Measurements from ENCODE around the gene CAMK1D.
"Not testable (repeated sequence)": the region's sequence is repeated elsewhere in the genome, so short reads cannot be mapped to it uniquely, and the experiment has no call there.

The CAMK1D gene

GRCh38 chr10:12742771-12743170, 393.4 kb downstream of the CAMK1D start:
- Mint-ChIP-seq H3K9me3 (no peaks in the 10 kb centered on the region), H3K36me3 (ENCODE audit: low read depth) (peaks cover 2% of the 10 kb centered on the region), H3K4me3 (no peak overlapping the region), H3K27me3 (no peaks in the 10 kb centered on the region), H3K4me1 (peaks cover 9% of the 10 kb centered on the region), H3K27ac (no peak overlapping the region)
- no peak for ATAC-seq
- DNase-seq: no peak

GRCh38 chr10:12743466-12743865, 394.1 kb downstream of the CAMK1D start:
- H3K4me3 Mint-ChIP-seq; DNase-seq; H3K4me1 Mint-ChIP-seq; H3K9me3 Mint-ChIP-seq; H3K27me3 Mint-ChIP-seq; H3K36me3 Mint-ChIP-seq (ENCODE audit: low read depth); ATAC-seq; H3K27ac Mint-ChIP-seq: not testable (repeated sequence)

GRCh38 chr10:12743941-12744340, 394.6 kb downstream of the CAMK1D start:
- ATAC-seq (no peak), DNase-seq (no peak)
- Mint-ChIP-seq H3K9me3 (no peaks in the 10 kb centered on the region), H3K36me3 (ENCODE audit: low read depth) (peaks cover 2% of the 10 kb centered on the region), H3K27ac (no peak overlapping the region), H3K27me3 (no peaks in the 10 kb centered on the region), H3K4me1 (peaks cover 9% of the 10 kb centered on the region), H3K4me3 (no peak overlapping the region)

GRCh38 chr10:12748186-12748585, 398.8 kb downstream of the CAMK1D start:
- H3K4me1 Mint-ChIP-seq: no peaks in the 10 kb centered on the region
- ATAC-seq: no peak

GRCh38 chr10:12749760-12750478, 400.6 kb downstream of the CAMK1D start:
- Mint-ChIP-seq H3K9me3 (no peaks in the 10 kb centered on the region), H3K27ac (no peak overlapping the region), H3K36me3 (ENCODE audit: low read depth) (peaks cover 3% of the 10 kb centered on the region), H3K27me3 (no peaks in the 10 kb centered on the region), H3K4me1 (no peaks in the 10 kb centered on the region), H3K4me3 (no peak overlapping the region)
- DNase-seq (no peak), ATAC-seq (no peak)

More at GRCh38 chr10:12748186-12748585, 398.8 kb downstream of the CAMK1D start:
- DNase-seq: no peak
- no peak overlapping the region for H3K27ac Mint-ChIP-seq
- no peaks in the 10 kb centered on the region for H3K27me3 Mint-ChIP-seq
- H3K9me3 Mint-ChIP-seq: no peaks in the 10 kb centered on the region
- H3K36me3 Mint-ChIP-seq (ENCODE audit: low read depth): peaks cover 3% of the 10 kb centered on the region
- no peak overlapping the region for H3K4me3 Mint-ChIP-seq

GRCh38 chr10:12750526-12751201, 401.3 kb downstream of the CAMK1D start:
- peaks cover 3% of the 10 kb centered on the region for H3K36me3 Mint-ChIP-seq (ENCODE audit: low read depth)
- no peaks in the 10 kb centered on the region for H3K4me1 Mint-ChIP-seq
- no peaks in the 10 kb centered on the region for H3K9me3 Mint-ChIP-seq
- H3K27me3 Mint-ChIP-seq: no peaks in the 10 kb centered on the region
- H3K27ac Mint-ChIP-seq: no peak overlapping the region
- ATAC-seq (no peak), DNase-seq (no peak)
- H3K4me3 Mint-ChIP-seq: no peak overlapping the region

GRCh38 chr10:12755075-12755474, 405.7 kb downstream of the CAMK1D start:
- Mint-ChIP-seq H3K4me3 (no peak overlapping the region), H3K4me1 (no peaks in the 10 kb centered on the region), H3K36me3 (ENCODE audit: low read depth) (peaks cover 3% of the 10 kb centered on the region), H3K27ac (no peak overlapping the region), H3K9me3 (no peaks in the 10 kb centered on the region), H3K27me3 (no peaks in the 10 kb centered on the region)
- DNase-seq (no peak), ATAC-seq (no peak)

GRCh38 chr10:12757351-12757750, 408.0 kb downstream of the CAMK1D start:
- Mint-ChIP-seq H3K27me3 (no peaks in the 10 kb centered on the region), H3K9me3 (no peaks in the 10 kb centered on the region), H3K27ac (no peak overlapping the region), H3K4me3 (no peak overlapping the region), H3K36me3 (ENCODE audit: low read depth) (peaks cover 6% of the 10 kb centered on the region), H3K4me1 (no peaks in the 10 kb centered on the region)
- ATAC-seq (no peak), DNase-seq (no peak)

GRCh38 chr10:12758271-12758670, 408.9 kb downstream of the CAMK1D start:
- Mint-ChIP-seq H3K27me3 (no peaks in the 10 kb centered on the region), H3K36me3 (ENCODE audit: low read depth) (peaks cover 7% of the 10 kb centered on the region), H3K4me1 (no peaks in the 10 kb centered on the region), H3K4me3 (no peak overlapping the region), H3K27ac (no peak overlapping the region), H3K9me3 (no peaks in the 10 kb centered on the region)
- no peak for ATAC-seq
- no peak for DNase-seq

- Mint-ChIP-seq H3K27me3 (no peaks in the 10 kb centered on the region), H3K9me3 (no peaks in the 10 kb centered on the region), H3K27ac (no peak overlapping the region), H3K4me3 (no peak overlapping the region), H3K4me1 (no peaks in the 10 kb centered on the region), H3K36me3 (ENCODE audit: low read depth) (peaks cover 20% of the 10 kb centered on the region)
- no peak for DNase-seq
- no peak for ATAC-seq
Measured at GRCh38 chr10:12766223-12766622, 416.9 kb downstream of the CAMK1D start.

- H3K36me3 Mint-ChIP-seq (ENCODE audit: low read depth): peaks cover 16% of the 10 kb centered on the region
- DNase-seq: no peak
- no peaks in the 10 kb centered on the region for H3K27me3 Mint-ChIP-seq
- H3K27ac Mint-ChIP-seq: no peak overlapping the region
- ATAC-seq: no peak
- no peaks in the 10 kb centered on the region for H3K4me1 Mint-ChIP-seq
- H3K9me3 Mint-ChIP-seq: no peaks in the 10 kb centered on the region
- H3K4me3 Mint-ChIP-seq: no peak overlapping the region
Measured at GRCh38 chr10:12768156-12769100, 419.1 kb downstream of the CAMK1D start.

GRCh38 chr10:12769323-12770044, 420.1 kb downstream of the CAMK1D start:
- DNase-seq (no peak), ATAC-seq (no peak)
- Mint-ChIP-seq H3K4me3 (no peak overlapping the region), H3K9me3 (no peaks in the 10 kb centered on the region), H3K27me3 (no peaks in the 10 kb centered on the region), H3K4me1 (no peaks in the 10 kb centered on the region), H3K36me3 (ENCODE audit: low read depth) (peaks cover 16% of the 10 kb centered on the region), H3K27ac (no peak overlapping the region)

GRCh38 chr10:12771981-12772760, 422.8 kb downstream of the CAMK1D start:
- no peak overlapping the region for H3K27ac Mint-ChIP-seq
- H3K9me3 Mint-ChIP-seq: no peaks in the 10 kb centered on the region
- ATAC-seq: no peak
- H3K36me3 Mint-ChIP-seq (ENCODE audit: low read depth): peaks cover 16% of the 10 kb centered on the region
- H3K27me3 Mint-ChIP-seq: no peaks in the 10 kb centered on the region
- no peak for DNase-seq
- peaks cover 3% of the 10 kb centered on the region for H3K4me1 Mint-ChIP-seq
- no peak overlapping the region for H3K4me3 Mint-ChIP-seq

Measured in activated naive CD8-positive, alpha-beta T cell treated with anti-CD3 and anti-CD28 coated beads, Interleukin-2, amount 50 U/mL, for 24 hours (primary cell).